Measurements from ENCODE around the gene NCR1.
"Not testable (repeated sequence)": the region's sequence is repeated elsewhere in the genome, so short reads cannot be mapped to it uniquely, and the experiment has no call there.

NCR1 gene

GRCh38 chr19:54905803-54906511 is at the start of gene NCR1:
NCR1 (plus strand) TSS chr19:54906148; CDS start chr19:54906188, 40 bp downstream.
- Mint-ChIP-seq H3K27me3 (peaks cover 11% of the 10 kb centered on the region), H3K9me3 (no peaks in the 10 kb centered on the region), H3K4me1 (peaks cover 7% of the 10 kb centered on the region), H3K4me3 (peak within 1 kb of the TSS in 1 of 2 donors; percentile 19), H3K27ac (peak within 1 kb of the TSS; percentile 21 to 25)
- DNase-seq (peak in 1 of 2 donors; percentile 28), ATAC-seq (peak; percentile 84)

GRCh38 chr19:54858476-54858875 is 47.5 kb upstream of the NCR1 start:
- DNase-seq, H3K4me1 Mint-ChIP-seq, ATAC-seq, H3K27ac Mint-ChIP-seq, H3K4me3 Mint-ChIP-seq: not testable (repeated sequence)
- peaks cover 24% of the 10 kb centered on the region for H3K27me3 Mint-ChIP-seq
- peaks cover 0 to 13% of the 10 kb centered on the region in 2 donors for H3K9me3 Mint-ChIP-seq

GRCh38 chr19:54859421-54859820 is 46.5 kb upstream of the NCR1 start:
- not testable (repeated sequence) for H3K4me1 Mint-ChIP-seq, ATAC-seq, H3K4me3 Mint-ChIP-seq, H3K27ac Mint-ChIP-seq, DNase-seq
- Mint-ChIP-seq H3K27me3 (peaks cover 20% of the 10 kb centered on the region), H3K9me3 (peaks cover 0 to 13% of the 10 kb centered on the region in 2 donors)

- Mint-ChIP-seq H3K27me3 (peaks cover 44% of the 10 kb centered on the region), H3K9me3 (peaks cover 0 to 13% of the 10 kb centered on the region in 2 donors)
- not testable (repeated sequence) for DNase-seq, H3K27ac Mint-ChIP-seq, H3K4me1 Mint-ChIP-seq, ATAC-seq, H3K4me3 Mint-ChIP-seq
These were observed 42.5 kb upstream of the NCR1 start for GRCh38 chr19:54863459-54863858.

GRCh38 chr19:54871696-54872095 is 34.3 kb upstream of the NCR1 start:
- Mint-ChIP-seq H3K9me3 (no peaks in the 10 kb centered on the region), H3K27me3 (peaks cover 9% of the 10 kb centered on the region), H3K4me1 (no peaks in the 10 kb centered on the region), H3K27ac (no peak overlapping the region), H3K4me3 (no peak overlapping the region)
- ATAC-seq (no peak), DNase-seq (no peak)

- ATAC-seq, result no peak
- no peaks in the 10 kb centered on the region for H3K4me1 Mint-ChIP-seq
- no peak within 1 kb of the TSS for H3K4me3 Mint-ChIP-seq
- no peaks in the 10 kb centered on the region for H3K9me3 Mint-ChIP-seq
- no peak within 1 kb of the TSS for H3K27ac Mint-ChIP-seq
- DNase-seq, result no peak
- peaks cover 10% of the 10 kb centered on the region for H3K27me3 Mint-ChIP-seq
These were observed 32.0 kb upstream of the NCR1 start, which contains the start of gene FCAR for GRCh38 chr19:54873990-54874389. FCAR (plus strand) TSS chr19:54874235; CDS start chr19:54874290, 55 bp downstream.

GRCh38 chr19:54875506-54875905 is 30.4 kb upstream of the NCR1 start:
- no peaks in the 10 kb centered on the region for H3K9me3 Mint-ChIP-seq
- H3K27ac Mint-ChIP-seq, result no peak overlapping the region
- H3K4me3 Mint-ChIP-seq, result no peak overlapping the region
- no peaks in the 10 kb centered on the region for H3K4me1 Mint-ChIP-seq
- DNase-seq (no peak), ATAC-seq (no peak)
- peaks cover 23% of the 10 kb centered on the region for H3K27me3 Mint-ChIP-seq

GRCh38 chr19:54877471-54877870 is 28.5 kb upstream of the NCR1 start:
- H3K27ac Mint-ChIP-seq, result no peak overlapping the region
- no peak for ATAC-seq

GRCh38 chr19:54881884-54882283 is 24.1 kb upstream of the NCR1 start:
- DNase-seq, result no peak
- Mint-ChIP-seq H3K9me3 (no peaks in the 10 kb centered on the region), H3K4me1 (peaks cover 11% of the 10 kb centered on the region), H3K4me3 (no peak overlapping the region), H3K27me3 (peaks cover 48% of the 10 kb centered on the region), H3K27ac (no peak overlapping the region)
- ATAC-seq, result no peak

More at GRCh38 chr19:54877471-54877870, 28.5 kb upstream of the NCR1 start:
- H3K27me3 Mint-ChIP-seq, result peaks cover 43% of the 10 kb centered on the region
- peaks cover 7% of the 10 kb centered on the region for H3K4me1 Mint-ChIP-seq
- DNase-seq, result no peak
- H3K9me3 Mint-ChIP-seq, result no peaks in the 10 kb centered on the region
- no peak overlapping the region for H3K4me3 Mint-ChIP-seq

- H3K27me3 Mint-ChIP-seq, result peaks cover 48% of the 10 kb centered on the region
- peak in 1 of 2 donors; percentile 8 for DNase-seq
These were observed 23.2 kb upstream of the NCR1 start for GRCh38 chr19:54882758-54883157.

GRCh38 chr19:54883228-54883627 is 22.7 kb upstream of the NCR1 start:
- Mint-ChIP-seq H3K9me3 (no peaks in the 10 kb centered on the region), H3K4me3 (peak overlapping the region in 1 of 2 donors; percentile 56), H3K27ac (peak overlapping the region in 1 of 2 donors; percentile 54), H3K27me3 (peaks cover 46% of the 10 kb centered on the region), H3K4me1 (peaks cover 11% of the 10 kb centered on the region)
- DNase-seq (no peak), ATAC-seq (no peak)

More at GRCh38 chr19:54882758-54883157, 23.2 kb upstream of the NCR1 start:
- Mint-ChIP-seq H3K4me1 (peaks cover 11% of the 10 kb centered on the region), H3K4me3 (peak overlapping the region; percentile 49 to 56), H3K9me3 (no peaks in the 10 kb centered on the region), H3K27ac (peak overlapping the region; percentile 54 to 93)
- peak; percentile 88 for ATAC-seq

GRCh38 chr19:54888239-54888638 is 17.7 kb upstream of the NCR1 start:
- DNase-seq (no peak), ATAC-seq (no peak)
- H3K27me3 Mint-ChIP-seq, result peaks cover 6% of the 10 kb centered on the region
- H3K4me3 Mint-ChIP-seq, result no peak overlapping the region
- H3K4me1 Mint-ChIP-seq, result no peaks in the 10 kb centered on the region
- H3K27ac Mint-ChIP-seq, result no peak overlapping the region
- no peaks in the 10 kb centered on the region for H3K9me3 Mint-ChIP-seq

- DNase-seq (no peak), ATAC-seq (no peak)
- Mint-ChIP-seq H3K4me3 (no peak overlapping the region), H3K27me3 (peaks cover 6% of the 10 kb centered on the region), H3K27ac (no peak overlapping the region), H3K9me3 (no peaks in the 10 kb centered on the region), H3K4me1 (no peaks in the 10 kb centered on the region)
These were observed 16.4 kb upstream of the NCR1 start for GRCh38 chr19:54889566-54889965.

- Mint-ChIP-seq H3K4me3 (no peak overlapping the region), H3K27me3 (peaks cover 24% of the 10 kb centered on the region), H3K9me3 (no peaks in the 10 kb centered on the region), H3K27ac (no peak overlapping the region), H3K4me1 (no peaks in the 10 kb centered on the region)
- ATAC-seq (no peak), DNase-seq (no peak)
These were observed 12.5 kb upstream of the NCR1 start for GRCh38 chr19:54893406-54893805.

GRCh38 chr19:54894106-54894505 is 11.8 kb upstream of the NCR1 start:
- not testable (repeated sequence) for ATAC-seq, DNase-seq, H3K4me1 Mint-ChIP-seq, H3K4me3 Mint-ChIP-seq, H3K27ac Mint-ChIP-seq, H3K9me3 Mint-ChIP-seq
- H3K27me3 Mint-ChIP-seq, result peaks cover 31% of the 10 kb centered on the region

GRCh38 chr19:54896036-54896435 is 9.9 kb upstream of the NCR1 start:
- H3K27ac Mint-ChIP-seq, result no peak overlapping the region
- no peaks in the 10 kb centered on the region for H3K4me1 Mint-ChIP-seq
- no peak for DNase-seq
- H3K9me3 Mint-ChIP-seq, result no peaks in the 10 kb centered on the region
- H3K4me3 Mint-ChIP-seq, result no peak overlapping the region
- ATAC-seq, result no peak
- peaks cover 36% of the 10 kb centered on the region for H3K27me3 Mint-ChIP-seq

Data from stimulated activated naive CD8-positive, alpha-beta T cell treated with anti-CD3 and anti-CD28 coated beads, Interleukin-15, amount 100 ng/mL, for 72 hours (primary cell).